HTERT RPE-1 (cell line): Measurements from ENCODE around the gene TGOLN2.

Experiments
- in situ Hi-C: fragments of 300-500 bp; cut with MboI; formaldehyde crosslinking; loops from 4 replicates; pipeline ENCODE4 v1.14.3; 2020; ENCODE audit warnings: low sequenced_read_pairs

The TGOLN2 gene

GRCh38 chr2:85272357-85272756 lies 55.4 kb downstream of the TGOLN2 start:
- in situ Hi-C loops = no loop called here

GRCh38 chr2:85269959-85270358 lies 57.8 kb downstream of the TGOLN2 start:
- in situ Hi-C loops = no loop called here
